ENCODE measurements around the gene CNIH2.
"Not testable (repeated sequence)": the region's sequence is repeated elsewhere in the genome, so short reads cannot be mapped to it uniquely, and the experiment has no call there.

The CNIH2 gene

GRCh38 chr11:66310324-66310723, 32.3 kb downstream of the CNIH2 start:
- CTCF ChIA-PET: interaction anchor here (1.1 to 5.9 kb wide), 6 partner anchors 11 to 79 kb away, joined by 3 to 126 read pairs (median 45); partner anchors contain the start of genes RIN1 and SLC29A2

GRCh38 chr11:66310803-66311440, 32.9 kb downstream of the CNIH2 start:
- DNase-seq (ENCODE audit: extremely low spot score); POLR2A ChIA-PET: not testable (repeated sequence)
- CTCF ChIA-PET: interaction anchor here (0.6 to 5.9 kb wide), 28 partner anchors 11 to 114 kb away, joined by 3 to 126 read pairs (median 7); partner anchors contain the start of genes BRMS1, NPAS4, RIN1 and TMEM151A

More at GRCh38 chr11:66310324-66310723, 32.3 kb downstream of the CNIH2 start:
- no peak for TF ChIP-seq CTCF (IDR thresholded peaks at IDR 0.05; ENCODE audit: control extremely low read depth, extremely low read depth, low read depth, missing control alignments)
- DNase-seq (ENCODE audit: extremely low spot score): no peak
- POLR2A ChIA-PET: no interaction called here

- no peak for DNase-seq (ENCODE audit: extremely low spot score)
- ChIA-PET CTCF (interaction anchor here (0.6 to 5.9 kb wide), 28 partner anchors 10 to 113 kb away, joined by 3 to 126 read pairs (median 7); partner anchors contain the start of genes BRMS1, NPAS4, RIN1 and TMEM151A), POLR2A (interaction anchor here (0.6 to 1.6 kb wide), 3 partner anchors 22 to 387 kb away, joined by 3 to 14 read pairs (median 3); partner anchors contain the start of genes RBM4B and YIF1A)
- peak; percentile 87 for TF ChIP-seq CTCF (IDR thresholded peaks at IDR 0.05; ENCODE audit: control extremely low read depth, extremely low read depth, low read depth, missing control alignments)
Observed at GRCh38 chr11:66311470-66311964, 33.5 kb downstream of the CNIH2 start.

- TF ChIP-seq CTCF (IDR thresholded peaks at IDR 0.05; ENCODE audit: control extremely low read depth, extremely low read depth, low read depth, missing control alignments): peak; percentile 16
- ChIA-PET POLR2A (interaction anchor here (0.6 to 1.6 kb wide), 5 partner anchors 21 to 388 kb away, joined by 3 to 14 read pairs (median 4); partner anchors contain the start of genes RBM4B and YIF1A), CTCF (interaction anchor here (0.7 to 5.9 kb wide), 36 partner anchors 10 to 127 kb away, joined by 3 to 126 read pairs (median 5); partner anchors contain the start of genes BRMS1, MRPL11, NPAS4 and RIN1)
- DNase-seq (ENCODE audit: extremely low spot score): peak; percentile 87
Observed at GRCh38 chr11:66311965-66312548, 34.1 kb downstream of the CNIH2 start.

GRCh38 chr11:66312549-66313320, 34.8 kb downstream of the CNIH2 start:
- TF ChIP-seq CTCF (IDR thresholded peaks at IDR 0.05; ENCODE audit: control extremely low read depth, extremely low read depth, low read depth, missing control alignments): no peak
- ChIA-PET POLR2A (interaction anchor here (0.7 to 1.6 kb wide), 4 partner anchors 22 to 365 kb away, joined by 3 to 14 read pairs (median 4); partner anchors contain the start of genes RBM4B and YIF1A), CTCF (interaction anchor here (0.7 to 5.9 kb wide), 29 partner anchors 9 to 126 kb away, joined by 3 to 126 read pairs (median 5); partner anchors contain the start of genes BRMS1, MRPL11, NPAS4 and RIN1)
- DNase-seq (ENCODE audit: extremely low spot score): peak; percentile 98

GRCh38 chr11:66313321-66314185, 35.6 kb downstream of the CNIH2 start:
- ChIA-PET CTCF (interaction anchor here (1.0 to 5.9 kb wide), 19 partner anchors 12 to 125 kb away, joined by 3 to 126 read pairs (median 7); partner anchors contain the start of genes BRMS1, MRPL11, NPAS4 and RIN1), POLR2A (interaction anchor here (1.2 to 1.6 kb wide), 2 partner anchors 21 to 25 kb away, joined by 4 to 14 read pairs; partner anchors contain the start of gene YIF1A)
- no peak for DNase-seq (ENCODE audit: extremely low spot score)
- no peak for TF ChIP-seq CTCF (IDR thresholded peaks at IDR 0.05; ENCODE audit: control extremely low read depth, extremely low read depth, low read depth, missing control alignments)

Data from GM10248 (cell line).